ENCODE data around the gene GPR143. TPM values are rescaled to one million over a fixed set of nuclear protein-coding genes. Genes with fewer than 3 reads are reported as not detected.
"Not testable (repeated sequence)": the region's sequence is repeated elsewhere in the genome, so short reads cannot be mapped to it uniquely, and the experiment has no call there.

The GPR143 gene
- total RNA-seq, 1 donor from 2014 or later = not detected

- no peaks in the 10 kb centered on the region for H3K36me3 Mint-ChIP-seq (ENCODE audit: low read depth)
- no peak for DNase-seq (ENCODE audit: low spot score)
- H3K9me3 Mint-ChIP-seq = no peaks in the 10 kb centered on the region
- H3K27ac Mint-ChIP-seq = no peak overlapping the region
- intact Hi-C loops (cut with micrococcal nuclease) = no loop called here
- H3K4me3 Mint-ChIP-seq = no peak overlapping the region
- H3K27me3 Mint-ChIP-seq (ENCODE audit: insufficient read depth) = peaks cover 23% of the 10 kb centered on the region
- H3K4me1 Mint-ChIP-seq (ENCODE audit: low read depth) = no peaks in the 10 kb centered on the region
Observed at GRCh38 chrX:9786798-9787635, 21.4 kb upstream of the GPR143 start.

- H3K27ac Mint-ChIP-seq = no peak within 1 kb of the TSS
- no peaks in the 10 kb centered on the region for H3K9me3 Mint-ChIP-seq
- H3K36me3 Mint-ChIP-seq (ENCODE audit: low read depth) = no peaks in the 10 kb centered on the region
- intact Hi-C loops (cut with micrococcal nuclease) = no loop called here
- peaks cover 23% of the 10 kb centered on the region for H3K27me3 Mint-ChIP-seq (ENCODE audit: insufficient read depth)
- DNase-seq (ENCODE audit: low spot score) = no peak
- no peak within 1 kb of the TSS for H3K4me3 Mint-ChIP-seq
- no peaks in the 10 kb centered on the region for H3K4me1 Mint-ChIP-seq (ENCODE audit: low read depth)
Observed at GRCh38 chrX:9785944-9786797, 20.5 kb upstream of the GPR143 start, which contains the start of gene SHROOM2. Gene SHROOM2, plus strand, starts transcription at chrX:9786429. Its CDS starts 117 bp downstream, at chrX:9786546.

GRCh38 chrX:9785254-9785943, 19.8 kb upstream of the GPR143 start:
- Mint-ChIP-seq H3K9me3 (no peaks in the 10 kb centered on the region), H3K4me1 (ENCODE audit: low read depth) (no peaks in the 10 kb centered on the region), H3K27ac (no peak overlapping the region), H3K36me3 (ENCODE audit: low read depth) (no peaks in the 10 kb centered on the region), H3K4me3 (peak overlapping the region; percentile 11), H3K27me3 (ENCODE audit: insufficient read depth) (peaks cover 23% of the 10 kb centered on the region)
- DNase-seq (ENCODE audit: low spot score) = no peak
- intact Hi-C loops (cut with micrococcal nuclease) = no loop called here

GRCh38 chrX:9784332-9784731, 18.7 kb upstream of the GPR143 start:
- intact Hi-C loops (cut with micrococcal nuclease) = no loop called here
- Mint-ChIP-seq H3K4me1 (ENCODE audit: low read depth) (no peaks in the 10 kb centered on the region), H3K36me3 (ENCODE audit: low read depth) (no peaks in the 10 kb centered on the region), H3K9me3 (no peaks in the 10 kb centered on the region), H3K27ac (no peak overlapping the region), H3K4me3 (no peak overlapping the region), H3K27me3 (ENCODE audit: insufficient read depth) (peaks cover 23% of the 10 kb centered on the region)
- DNase-seq (ENCODE audit: low spot score) = no peak

- H3K4me3 Mint-ChIP-seq = no peak overlapping the region
- DNase-seq (ENCODE audit: low spot score) = no peak
- H3K9me3 Mint-ChIP-seq = no peaks in the 10 kb centered on the region
- no peak overlapping the region for H3K27ac Mint-ChIP-seq
- no peaks in the 10 kb centered on the region for H3K36me3 Mint-ChIP-seq (ENCODE audit: low read depth)
- intact Hi-C loops (cut with micrococcal nuclease) = no loop called here
- H3K27me3 Mint-ChIP-seq (ENCODE audit: insufficient read depth) = peaks cover 6% of the 10 kb centered on the region
- no peaks in the 10 kb centered on the region for H3K4me1 Mint-ChIP-seq (ENCODE audit: low read depth)
Observed at GRCh38 chrX:9781941-9782340, 16.3 kb upstream of the GPR143 start.

- Mint-ChIP-seq H3K27me3 (ENCODE audit: insufficient read depth) (peaks cover 15% of the 10 kb centered on the region), H3K4me1 (ENCODE audit: low read depth) (no peaks in the 10 kb centered on the region), H3K4me3 (no peak overlapping the region), H3K27ac (no peak overlapping the region), H3K36me3 (ENCODE audit: low read depth) (no peaks in the 10 kb centered on the region), H3K9me3 (no peaks in the 10 kb centered on the region)
- intact Hi-C loops (cut with micrococcal nuclease) = no loop called here
- no peak for DNase-seq (ENCODE audit: low spot score)
Observed at GRCh38 chrX:9775930-9776329, 10.3 kb upstream of the GPR143 start.

- no peaks in the 10 kb centered on the region for H3K9me3 Mint-ChIP-seq
- H3K36me3 Mint-ChIP-seq (ENCODE audit: low read depth) = no peaks in the 10 kb centered on the region
- H3K4me3 Mint-ChIP-seq = no peak overlapping the region
- no peak overlapping the region for H3K27ac Mint-ChIP-seq
- intact Hi-C loops (cut with micrococcal nuclease) = no loop called here
- no peaks in the 10 kb centered on the region for H3K4me1 Mint-ChIP-seq (ENCODE audit: low read depth)
- DNase-seq (ENCODE audit: low spot score) = no peak
- H3K27me3 Mint-ChIP-seq (ENCODE audit: insufficient read depth) = peaks cover 19% of the 10 kb centered on the region
Observed at GRCh38 chrX:9772943-9773342, 7.3 kb upstream of the GPR143 start.

GRCh38 chrX:9770319-9770718, 4.7 kb upstream of the GPR143 start:
- Mint-ChIP-seq H3K4me3 (no peak overlapping the region), H3K27me3 (ENCODE audit: insufficient read depth) (peaks cover 22% of the 10 kb centered on the region), H3K36me3 (ENCODE audit: low read depth) (no peaks in the 10 kb centered on the region), H3K27ac (no peak overlapping the region), H3K9me3 (no peaks in the 10 kb centered on the region), H3K4me1 (ENCODE audit: low read depth) (no peaks in the 10 kb centered on the region)
- DNase-seq (ENCODE audit: low spot score) = no peak
- intact Hi-C loops (cut with micrococcal nuclease) = no loop called here

GRCh38 chrX:9768321-9768839, 2.7 kb upstream of the GPR143 start:
- intact Hi-C loops (cut with micrococcal nuclease); DNase-seq (ENCODE audit: low spot score); H3K27ac Mint-ChIP-seq; H3K36me3 Mint-ChIP-seq (ENCODE audit: low read depth); H3K9me3 Mint-ChIP-seq; H3K4me3 Mint-ChIP-seq; H3K4me1 Mint-ChIP-seq (ENCODE audit: low read depth): not testable (repeated sequence)
- peaks cover 22% of the 10 kb centered on the region for H3K27me3 Mint-ChIP-seq (ENCODE audit: insufficient read depth)

GRCh38 chrX:9767375-9767774, 1.7 kb upstream of the GPR143 start:
- Mint-ChIP-seq H3K36me3 (ENCODE audit: low read depth) (no peaks in the 10 kb centered on the region), H3K9me3 (no peaks in the 10 kb centered on the region), H3K27me3 (ENCODE audit: insufficient read depth) (peaks cover 22% of the 10 kb centered on the region), H3K27ac (no peak overlapping the region), H3K4me3 (no peak overlapping the region), H3K4me1 (ENCODE audit: low read depth) (no peaks in the 10 kb centered on the region)
- DNase-seq (ENCODE audit: low spot score) = no peak
- intact Hi-C loops (cut with micrococcal nuclease) = no loop called here

- Mint-ChIP-seq H3K4me3 (no peak overlapping the region), H3K4me1 (ENCODE audit: low read depth) (no peaks in the 10 kb centered on the region), H3K36me3 (ENCODE audit: low read depth) (no peaks in the 10 kb centered on the region), H3K27me3 (ENCODE audit: insufficient read depth) (peaks cover 21% of the 10 kb centered on the region), H3K9me3 (no peaks in the 10 kb centered on the region), H3K27ac (no peak overlapping the region)
- intact Hi-C loops (cut with micrococcal nuclease) = no loop called here
- no peak for DNase-seq (ENCODE audit: low spot score)
Observed at GRCh38 chrX:9765072-9765736, 443 bp downstream of the GPR143 start.

- Mint-ChIP-seq H3K9me3 (no peaks in the 10 kb centered on the region), H3K36me3 (ENCODE audit: low read depth) (no peaks in the 10 kb centered on the region), H3K4me3 (no peak overlapping the region), H3K27me3 (ENCODE audit: insufficient read depth) (peaks cover 8% of the 10 kb centered on the region), H3K27ac (no peak overlapping the region), H3K4me1 (ENCODE audit: low read depth) (no peaks in the 10 kb centered on the region)
- DNase-seq (ENCODE audit: low spot score) = no peak
- intact Hi-C loops (cut with micrococcal nuclease) = no loop called here
Observed at GRCh38 chrX:9759337-9759736, 6.3 kb downstream of the GPR143 start.
